Measurements from ENCODE around the gene VMAC.
"Not testable (repeated sequence)": the region's sequence is repeated elsewhere in the genome, so short reads cannot be mapped to it uniquely, and the experiment has no call there.

VMAC gene

DNA sequence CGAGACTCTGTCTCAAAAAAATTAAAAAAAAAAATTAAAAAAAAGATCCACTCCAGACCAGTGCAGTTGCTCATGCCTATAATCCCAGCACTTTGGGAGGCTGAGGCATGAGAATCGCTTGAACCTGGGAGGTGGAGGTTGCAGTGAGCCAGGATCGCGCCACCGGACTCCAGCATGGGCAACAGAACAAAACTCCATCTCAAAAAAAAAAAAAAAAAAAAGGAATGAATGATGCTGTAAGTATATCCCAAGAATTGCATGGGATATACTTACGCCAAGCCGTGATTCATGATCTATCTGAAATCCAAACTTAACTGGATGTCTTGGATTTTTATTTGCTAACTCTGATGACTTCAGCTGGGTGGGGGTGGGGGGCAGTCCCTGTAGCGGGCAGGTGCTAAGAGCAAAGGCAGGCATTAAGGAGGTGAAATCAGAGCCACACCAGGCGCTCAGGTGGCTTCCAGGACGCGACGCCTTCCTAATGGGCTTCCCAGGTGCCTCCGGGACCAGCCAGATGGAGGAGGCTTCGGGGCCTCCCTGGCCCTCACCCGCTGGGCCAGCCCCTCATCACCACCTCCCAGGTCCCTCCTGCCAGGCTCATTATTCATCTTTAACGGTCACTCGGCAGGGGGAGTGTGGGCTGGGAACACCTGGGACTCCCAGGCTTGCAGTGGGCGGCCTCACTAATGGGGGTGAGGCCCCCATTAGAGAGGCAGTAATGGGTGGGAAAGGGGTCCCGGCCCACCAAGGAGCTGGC is 23.0 kb upstream of the VMAC start:
- Histone ChIP-seq H3K27ac (replicated peaks; ENCODE audit: low read length) (no peak overlapping the region), H2BK120ac (ENCODE audit: low read depth, low read length) (no peak overlapping the region), H4K8ac (ENCODE audit: low read depth, low read length) (no peak overlapping the region), H3K9ac (ENCODE audit: low read depth, low read length, poor library complexity) (no peak overlapping the region), H2AFZ (ENCODE audit: low read length) (no peak overlapping the region), H2BK5ac (ENCODE audit: low read length) (no peak overlapping the region), H3K4me1 (ENCODE audit: control insufficient read depth in 2 of 2, insufficient read depth in 1 of 2, low read depth in 1 of 2, low read length in 2 of 2) (peaks cover 15 to 20% of the 10 kb centered on the region in 2 donors), H2BK12ac (ENCODE audit: low read length) (no peak overlapping the region), H3K27me3 (ENCODE audit: control insufficient read depth in 3 of 3, insufficient read depth in 3 of 3, low read depth in 1 of 3, low read length in 3 of 3) (no peaks in the 10 kb centered on the region), H3K36me3 (replicated peaks in 1 of 2; ENCODE audit: control insufficient read depth in 2 of 2, insufficient read depth in 2 of 2, low read length in 2 of 2) (no peaks in the 10 kb centered on the region), H4K91ac (ENCODE audit: low read depth, low read length, poor library complexity) (no peak overlapping the region), H3K9me3 (replicated peaks in 1 of 2; ENCODE audit: control insufficient read depth in 2 of 2, insufficient read depth in 1 of 2, low read depth in 1 of 2, low read length in 2 of 2) (no peaks in the 10 kb centered on the region), H3K18ac (ENCODE audit: low read length) (peak overlapping the region; percentile 17), H3K4ac (ENCODE audit: low read length) (no peak overlapping the region), H3K4me2 (ENCODE audit: insufficient read depth, low read length, poor library complexity, severe bottlenecking) (no peak overlapping the region), H2BK15ac (ENCODE audit: low read length) (no peak overlapping the region), H3K4me3 (ENCODE audit: low read length in 2 of 2) (no peak overlapping the region), H3K79me1 (ENCODE audit: low read depth, low read length) (no peaks in the 10 kb centered on the region), H3K14ac (ENCODE audit: low read length) (no peak overlapping the region), H3K23ac (ENCODE audit: low read depth, low read length, poor library complexity) (peak overlapping the region; percentile 85), H2AK5ac (ENCODE audit: low read depth, low read length) (no peak overlapping the region)
- no peak for DNase-seq (ENCODE audit: low spot score)
- WGBS, 2 donors (ENCODE audit: extremely low coverage in 2 of 2, insufficient read length in 2 of 2, insufficient replicate concordance in 1 of 2), result no CpG with 5 or more reads among the region's 19 CpGs

DNA sequence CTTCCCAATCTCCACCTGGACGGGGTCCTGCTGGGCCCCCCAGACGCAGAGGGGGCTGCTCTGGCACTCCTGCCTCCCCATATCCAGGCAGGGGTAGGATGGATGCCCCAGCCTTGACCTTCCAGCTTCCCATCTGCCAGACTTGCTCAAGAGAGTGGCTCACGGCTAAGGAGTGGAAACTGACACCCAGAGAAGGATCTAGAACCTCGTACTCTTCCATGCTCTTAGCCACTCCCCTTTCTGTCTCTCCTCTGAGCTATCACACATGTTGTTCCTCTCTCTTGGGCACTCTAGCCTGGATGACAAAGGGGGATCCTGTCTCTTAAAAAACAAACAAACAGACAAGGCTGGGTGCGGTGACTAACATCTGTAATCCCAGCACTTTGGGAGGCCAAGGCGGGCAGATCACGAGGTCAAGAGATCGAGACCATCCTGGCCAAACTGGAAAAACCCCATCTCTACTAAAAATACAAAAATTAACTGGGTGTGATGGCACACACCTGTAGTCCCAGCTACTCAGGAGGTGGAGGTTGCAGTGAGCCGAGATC is 22.2 kb upstream of the VMAC start:
- H3K79me1 ChIP-seq (ENCODE audit: low read depth, low read length), result no peaks in the 10 kb centered on the region
- peaks cover 11 to 20% of the 10 kb centered on the region in 2 donors for H3K4me1 ChIP-seq (ENCODE audit: control insufficient read depth in 2 of 2, insufficient read depth in 1 of 2, low read depth in 1 of 2, low read length in 2 of 2)
- H3K9me3 ChIP-seq (replicated peaks in 1 of 2; ENCODE audit: control insufficient read depth in 2 of 2, insufficient read depth in 1 of 2, low read depth in 1 of 2, low read length in 2 of 2), result no peaks in the 10 kb centered on the region
- no peak overlapping the region for H3K9ac ChIP-seq (ENCODE audit: low read depth, low read length, poor library complexity)
- no peak overlapping the region for H3K4me3 ChIP-seq (ENCODE audit: low read length in 2 of 2)
- H2BK5ac ChIP-seq (ENCODE audit: low read length), result no peak overlapping the region
- no peak overlapping the region for H3K4ac ChIP-seq (ENCODE audit: low read length)
- H3K23ac ChIP-seq (ENCODE audit: low read depth, low read length, poor library complexity), result peak overlapping the region; percentile 85
- no peaks in the 10 kb centered on the region for H3K36me3 ChIP-seq (replicated peaks in 1 of 2; ENCODE audit: control insufficient read depth in 2 of 2, insufficient read depth in 2 of 2, low read length in 2 of 2)
- no peak overlapping the region for H4K91ac ChIP-seq (ENCODE audit: low read depth, low read length, poor library complexity)
- no peak for DNase-seq (ENCODE audit: low spot score)
- H2BK15ac ChIP-seq (ENCODE audit: low read length), result no peak overlapping the region
- no peak overlapping the region for H2AK5ac ChIP-seq (ENCODE audit: low read depth, low read length)
- H2AFZ ChIP-seq (ENCODE audit: low read length), result no peak overlapping the region
- H4K8ac ChIP-seq (ENCODE audit: low read depth, low read length), result no peak overlapping the region
- peak overlapping the region; percentile 82 for H3K14ac ChIP-seq (ENCODE audit: low read length)
- H3K27ac ChIP-seq (replicated peaks; ENCODE audit: low read length), result no peak overlapping the region
- no peak overlapping the region for H2BK12ac ChIP-seq (ENCODE audit: low read length)
- H3K18ac ChIP-seq (ENCODE audit: low read length), result peak overlapping the region; percentile 52
- H2BK120ac ChIP-seq (ENCODE audit: low read depth, low read length), result no peak overlapping the region
- no peaks in the 10 kb centered on the region for H3K27me3 ChIP-seq (ENCODE audit: control insufficient read depth in 3 of 3, insufficient read depth in 3 of 3, low read depth in 1 of 3, low read length in 3 of 3)
- H3K4me2 ChIP-seq (ENCODE audit: insufficient read depth, low read length, poor library complexity, severe bottlenecking), result no peak overlapping the region
- WGBS, 2 donors (ENCODE audit: extremely low coverage in 2 of 2, insufficient read length in 2 of 2, insufficient replicate concordance in 1 of 2), result no CpG with 5 or more reads among the region's 9 CpGs

DNA sequence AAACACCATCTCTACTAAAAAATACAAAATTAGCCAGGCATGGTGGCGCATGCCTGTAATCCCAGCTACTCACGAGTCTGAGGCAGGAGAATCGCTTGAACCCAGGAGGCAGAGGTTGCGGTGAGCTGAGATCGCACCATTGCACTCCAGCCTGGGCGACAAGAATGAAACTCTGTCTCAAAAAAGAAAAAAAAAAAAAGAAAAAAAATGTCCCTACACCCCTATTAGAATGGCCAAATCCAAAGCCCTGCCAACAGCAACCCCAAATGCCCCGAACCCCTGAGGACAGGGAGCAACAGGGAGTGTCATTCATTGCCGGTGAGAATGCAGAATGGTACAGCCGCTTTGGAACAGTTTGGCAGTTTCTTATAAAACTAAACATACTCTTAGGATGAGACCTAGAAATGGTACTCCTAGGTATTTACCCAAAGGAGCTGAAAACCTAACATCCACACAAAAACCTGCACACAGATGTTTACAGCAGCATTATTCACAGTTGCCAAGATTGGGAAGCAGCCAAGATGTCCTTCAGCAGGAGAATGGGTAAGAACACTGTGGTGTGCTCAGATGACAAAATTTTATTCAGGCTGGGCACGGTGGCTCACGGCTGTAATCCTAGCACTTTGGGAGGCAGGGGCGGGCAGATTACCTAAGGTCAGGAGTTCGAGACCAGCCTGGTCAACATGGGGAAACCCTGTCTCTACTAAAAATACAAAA is 21.4 kb upstream of the VMAC start:
- H3K36me3 ChIP-seq (replicated peaks in 1 of 2; ENCODE audit: control insufficient read depth in 2 of 2, insufficient read depth in 2 of 2, low read length in 2 of 2); H3K4ac ChIP-seq (ENCODE audit: low read length); H3K4me3 ChIP-seq (ENCODE audit: low read length in 2 of 2); H3K14ac ChIP-seq (ENCODE audit: low read length); H2BK15ac ChIP-seq (ENCODE audit: low read length); H3K79me1 ChIP-seq (ENCODE audit: low read depth, low read length); H3K4me2 ChIP-seq (ENCODE audit: insufficient read depth, low read length, poor library complexity, severe bottlenecking); H2BK12ac ChIP-seq (ENCODE audit: low read length); H2AK5ac ChIP-seq (ENCODE audit: low read depth, low read length); H3K27ac ChIP-seq (replicated peaks; ENCODE audit: low read length); H2AFZ ChIP-seq (ENCODE audit: low read length); H3K23ac ChIP-seq (ENCODE audit: low read depth, low read length, poor library complexity); H3K27me3 ChIP-seq (ENCODE audit: control insufficient read depth in 3 of 3, insufficient read depth in 3 of 3, low read depth in 1 of 3, low read length in 3 of 3); H2BK120ac ChIP-seq (ENCODE audit: low read depth, low read length); DNase-seq (ENCODE audit: low spot score); H4K8ac ChIP-seq (ENCODE audit: low read depth, low read length); H3K9me3 ChIP-seq (replicated peaks in 1 of 2; ENCODE audit: control insufficient read depth in 2 of 2, insufficient read depth in 1 of 2, low read depth in 1 of 2, low read length in 2 of 2); H4K91ac ChIP-seq (ENCODE audit: low read depth, low read length, poor library complexity); H3K18ac ChIP-seq (ENCODE audit: low read length); H2BK5ac ChIP-seq (ENCODE audit: low read length); H3K9ac ChIP-seq (ENCODE audit: low read depth, low read length, poor library complexity): not testable (repeated sequence)
- no CpG with 5 or more reads among the region's 13 CpGs for WGBS, 2 donors (ENCODE audit: extremely low coverage in 2 of 2, insufficient read length in 2 of 2, insufficient replicate concordance in 1 of 2)
- peaks cover 7 to 18% of the 10 kb centered on the region in 2 donors for H3K4me1 ChIP-seq (ENCODE audit: control insufficient read depth in 2 of 2, insufficient read depth in 1 of 2, low read depth in 1 of 2, low read length in 2 of 2)
